ENCODE data around the gene KCNJ9.
"Not testable (repeated sequence)": the region's sequence is repeated elsewhere in the genome, so short reads cannot be mapped to it uniquely, and the experiment has no call there.

Gene KCNJ9

DNA sequence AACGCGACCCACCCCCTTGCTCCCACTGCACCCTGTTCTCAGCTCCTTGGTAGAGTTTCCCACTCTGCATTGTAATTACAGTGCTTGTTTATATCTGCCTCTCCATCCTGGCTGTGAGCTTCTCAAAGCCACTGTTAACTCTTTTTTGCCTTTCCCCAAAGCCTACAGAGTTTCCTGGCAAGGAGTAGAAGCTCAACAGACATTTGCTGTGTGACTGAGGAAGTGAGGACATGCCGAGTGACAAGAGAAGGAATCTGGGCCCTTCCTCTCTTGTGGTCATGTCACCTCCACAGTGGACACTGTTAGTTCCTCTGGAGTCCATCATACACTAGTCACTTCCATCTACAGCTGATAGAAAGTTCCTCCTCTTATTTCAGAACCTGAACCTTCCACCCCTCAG, 23.1 kb downstream of the KCNJ9 start:
- no peak for DNase-seq (ENCODE audit: low read depth)

DNA sequence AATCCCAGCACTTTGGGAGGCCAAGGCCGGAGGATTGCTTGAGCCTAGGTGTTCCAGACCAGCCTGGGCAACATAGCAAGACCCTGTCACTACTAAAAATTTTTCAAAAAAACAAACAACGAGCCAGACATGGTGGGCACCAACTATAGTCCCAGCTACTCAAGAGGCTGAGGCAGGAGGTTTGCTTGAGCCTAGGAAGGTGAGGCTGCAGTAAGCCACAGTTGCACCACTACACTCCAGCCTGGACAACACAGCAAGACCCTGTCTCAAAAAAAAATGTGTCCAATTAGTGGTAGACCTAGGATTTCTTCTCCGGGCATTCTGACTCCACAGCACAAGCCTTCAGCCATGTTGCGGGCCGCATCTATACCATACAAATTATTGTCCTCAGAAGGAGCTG, 23.8 kb downstream of the KCNJ9 start:
- DNase-seq (ENCODE audit: low read depth): no peak

DNA sequence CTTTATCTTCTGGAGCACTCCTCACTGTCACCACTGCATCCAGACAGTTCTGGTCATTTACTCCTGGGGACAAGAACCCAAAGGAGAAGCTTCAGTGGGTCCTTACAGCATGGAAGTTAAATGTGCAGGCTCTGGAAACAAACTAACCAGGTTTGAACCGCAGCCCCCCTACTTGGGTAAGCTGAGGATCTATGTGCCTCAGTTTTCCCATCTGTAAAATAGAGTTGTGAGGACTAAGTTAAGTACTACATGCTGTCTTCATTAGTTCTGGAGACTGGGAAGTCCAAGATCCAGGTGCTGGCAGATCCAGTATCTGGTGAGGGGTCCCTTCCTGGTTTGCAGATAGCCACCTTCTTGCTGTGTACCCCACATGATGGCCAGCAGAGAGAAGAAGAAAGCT, 26.2 kb downstream of the KCNJ9 start:
- DNase-seq (ENCODE audit: low read depth): no peak

DNA sequence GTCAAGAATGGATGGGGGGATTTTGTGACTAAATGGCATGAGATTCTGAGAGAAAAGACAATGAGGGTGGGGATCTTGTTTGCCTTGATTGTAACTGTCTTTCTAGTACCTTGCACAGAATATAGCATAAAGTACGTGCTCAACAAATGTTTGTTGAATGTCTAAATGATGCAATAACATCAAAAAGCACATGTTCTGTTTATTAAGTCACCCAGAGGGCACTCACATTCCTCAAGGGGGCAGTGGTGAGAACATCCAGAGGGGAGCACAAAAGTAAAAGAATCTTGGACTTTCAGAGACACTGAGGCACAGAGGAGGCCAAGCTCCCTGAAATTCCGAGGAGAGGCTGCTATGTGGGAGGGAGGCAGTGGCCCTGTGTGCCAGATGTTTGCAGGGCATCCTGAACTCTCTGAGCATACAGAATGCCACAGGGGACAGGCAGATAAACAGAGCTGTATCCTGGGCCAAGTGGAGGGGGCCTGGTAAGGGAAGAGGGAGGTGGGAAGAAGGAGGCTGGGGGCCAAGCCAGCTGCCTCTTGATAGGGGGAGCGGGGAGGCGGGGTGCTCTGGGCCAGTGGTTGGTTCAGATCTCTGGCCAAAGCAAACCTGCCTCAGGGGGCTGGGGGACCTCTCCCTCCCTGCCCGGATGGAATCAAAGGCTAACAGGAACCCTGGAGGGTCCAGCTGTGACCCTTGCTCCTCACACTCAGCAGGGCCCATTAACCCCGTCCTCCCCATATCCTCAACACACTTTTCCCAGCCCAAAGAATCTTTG, 27.7 kb downstream of the KCNJ9 start:
- DNase-seq (ENCODE audit: low read depth): no peak

DNA sequence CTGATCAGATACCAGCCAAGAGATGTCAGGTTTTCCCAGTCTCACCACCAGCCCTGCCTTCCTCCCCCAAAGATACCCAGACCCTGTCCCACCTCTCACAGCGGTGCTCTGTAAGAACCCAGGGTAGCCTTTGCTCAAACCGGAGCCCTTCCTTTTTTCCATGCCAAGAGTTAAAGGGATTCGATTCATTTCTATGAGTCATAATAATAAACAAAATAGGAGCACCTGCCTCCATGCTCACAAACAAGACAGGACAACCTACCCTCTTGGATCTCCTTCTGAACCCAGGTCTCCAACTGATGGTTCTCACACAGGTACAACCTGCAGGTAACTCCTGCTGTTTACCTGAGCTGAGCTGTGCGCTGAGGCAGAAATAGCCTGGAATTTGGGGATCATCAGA, 28.3 kb downstream of the KCNJ9 start:
- DNase-seq (ENCODE audit: low read depth): no peak

DNA sequence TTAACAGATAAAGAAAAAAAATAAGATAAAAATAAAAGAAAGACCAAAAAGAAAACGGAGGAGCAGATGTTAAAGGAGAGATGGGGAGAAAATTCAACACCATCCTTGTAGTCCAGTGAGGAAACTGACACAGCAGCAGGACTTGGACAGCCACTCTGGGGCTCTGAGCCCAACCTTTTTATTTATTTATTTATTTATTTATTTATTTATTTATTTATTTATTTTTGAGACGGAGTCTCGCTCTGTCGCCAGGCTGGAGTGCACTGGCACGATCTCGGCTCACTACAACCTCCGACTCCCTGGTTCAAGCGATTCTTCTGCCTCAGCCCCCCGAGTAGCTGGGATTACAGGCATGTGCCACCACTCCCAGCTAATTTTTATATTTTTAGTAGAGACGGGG, 30.1 kb downstream of the KCNJ9 start:
- not testable (repeated sequence) for DNase-seq (ENCODE audit: low read depth)

DNA sequence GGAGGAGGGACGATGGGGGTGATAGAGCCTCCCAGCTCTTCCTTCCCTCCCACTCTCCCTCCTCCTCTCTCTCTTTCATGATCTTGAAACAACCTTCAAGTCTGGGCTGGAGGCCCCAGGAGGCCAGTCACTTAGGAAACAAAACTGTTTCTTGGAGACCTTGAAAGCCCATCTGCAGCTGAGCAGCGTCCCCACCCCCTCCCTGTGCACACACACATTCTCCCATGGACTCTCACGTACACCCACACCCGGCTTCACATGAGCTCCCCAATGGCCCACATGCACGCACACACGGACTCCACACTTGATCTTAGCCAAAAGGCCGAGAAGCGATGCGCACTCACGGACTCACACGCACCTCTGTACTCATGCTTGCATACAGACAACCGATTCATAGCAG, 31.0 kb downstream of the KCNJ9 start:
- no peak for DNase-seq (ENCODE audit: low read depth)

DNA sequence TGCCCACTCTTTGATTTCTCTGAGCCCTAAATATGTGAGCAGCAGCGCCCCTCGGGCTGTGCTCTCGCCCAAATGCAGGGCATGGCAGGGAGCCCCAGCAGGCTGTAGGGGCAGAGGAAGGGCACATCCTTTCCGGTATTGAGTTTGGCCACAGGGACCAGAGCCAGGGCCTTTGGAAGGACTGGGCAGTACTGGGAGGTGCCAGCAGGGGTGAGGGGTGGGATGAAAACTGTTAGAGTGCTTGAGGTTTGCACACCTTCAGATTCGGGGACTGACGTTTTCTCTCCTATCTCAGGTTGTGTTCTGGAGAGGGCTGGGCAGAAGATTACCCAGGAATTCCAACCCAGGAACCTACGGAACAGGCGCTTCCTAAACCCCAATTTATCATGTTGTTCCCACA, 32.1 kb downstream of the KCNJ9 start:
- no peak for DNase-seq (ENCODE audit: low read depth)

DNA sequence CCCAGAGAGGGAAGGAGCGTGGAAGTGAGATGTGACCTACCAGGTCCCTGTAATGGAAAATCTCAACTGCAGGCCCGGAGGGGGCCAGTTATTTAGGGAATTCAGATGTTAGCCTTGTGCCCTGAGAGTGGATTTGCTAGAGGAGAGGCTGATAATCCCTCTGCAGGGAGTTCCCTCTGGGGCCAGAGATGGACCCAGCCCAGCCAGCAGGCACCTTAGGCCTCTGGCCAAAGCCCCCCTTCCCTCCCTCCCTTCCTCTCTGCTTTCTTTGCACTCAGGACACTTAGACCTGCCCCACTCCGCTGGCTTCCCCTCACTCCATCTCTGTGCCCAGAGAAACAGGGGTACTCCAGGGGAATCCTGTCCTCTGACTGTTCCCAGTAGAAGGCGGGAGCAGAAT, 32.7 kb downstream of the KCNJ9 start:
- no peak for DNase-seq (ENCODE audit: low read depth)

DNA sequence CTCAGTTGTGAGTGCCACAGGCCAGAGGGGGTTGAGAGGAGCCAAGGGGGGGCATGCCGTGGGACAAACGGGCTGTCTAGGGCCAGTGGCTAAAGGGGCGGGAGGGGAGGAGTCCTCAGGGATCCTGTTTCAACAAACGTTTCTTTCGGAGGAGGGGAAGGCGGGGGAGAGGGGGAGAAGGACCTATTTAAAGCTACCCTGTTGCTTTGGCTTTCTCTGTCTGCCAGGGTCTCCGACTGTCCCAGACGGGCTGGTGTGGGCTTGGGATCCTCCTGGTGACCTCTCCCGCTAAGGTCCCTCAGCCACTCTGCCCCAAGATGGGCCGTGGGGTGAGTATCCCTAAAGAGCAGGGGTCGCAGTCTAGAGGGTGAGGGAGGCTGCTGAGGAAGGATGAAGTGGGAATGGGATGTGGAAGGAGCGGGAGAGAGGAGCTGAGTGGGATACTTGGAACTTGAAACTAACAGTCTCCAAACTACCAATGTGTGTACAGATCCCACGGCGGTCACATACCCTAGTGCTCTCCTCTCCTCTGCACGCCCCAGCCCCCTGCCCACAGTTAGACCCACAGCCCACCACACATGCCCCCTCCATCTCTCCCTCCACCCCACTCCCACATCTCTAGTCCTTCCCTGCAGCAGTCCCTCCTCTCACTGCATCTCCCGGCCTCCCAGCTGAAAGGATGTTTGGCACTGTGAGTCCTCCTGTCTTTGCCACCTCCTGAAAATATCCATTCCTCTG, 34.4 kb downstream of the KCNJ9 start, which contains the start of gene ATP1A2:
TSS of gene ATP1A2 (plus strand) at position 215 of the 738 bp plus-strand sequence. CDS start at position 318, 103 bp downstream.
- no peak for DNase-seq (ENCODE audit: low read depth)

DNA sequence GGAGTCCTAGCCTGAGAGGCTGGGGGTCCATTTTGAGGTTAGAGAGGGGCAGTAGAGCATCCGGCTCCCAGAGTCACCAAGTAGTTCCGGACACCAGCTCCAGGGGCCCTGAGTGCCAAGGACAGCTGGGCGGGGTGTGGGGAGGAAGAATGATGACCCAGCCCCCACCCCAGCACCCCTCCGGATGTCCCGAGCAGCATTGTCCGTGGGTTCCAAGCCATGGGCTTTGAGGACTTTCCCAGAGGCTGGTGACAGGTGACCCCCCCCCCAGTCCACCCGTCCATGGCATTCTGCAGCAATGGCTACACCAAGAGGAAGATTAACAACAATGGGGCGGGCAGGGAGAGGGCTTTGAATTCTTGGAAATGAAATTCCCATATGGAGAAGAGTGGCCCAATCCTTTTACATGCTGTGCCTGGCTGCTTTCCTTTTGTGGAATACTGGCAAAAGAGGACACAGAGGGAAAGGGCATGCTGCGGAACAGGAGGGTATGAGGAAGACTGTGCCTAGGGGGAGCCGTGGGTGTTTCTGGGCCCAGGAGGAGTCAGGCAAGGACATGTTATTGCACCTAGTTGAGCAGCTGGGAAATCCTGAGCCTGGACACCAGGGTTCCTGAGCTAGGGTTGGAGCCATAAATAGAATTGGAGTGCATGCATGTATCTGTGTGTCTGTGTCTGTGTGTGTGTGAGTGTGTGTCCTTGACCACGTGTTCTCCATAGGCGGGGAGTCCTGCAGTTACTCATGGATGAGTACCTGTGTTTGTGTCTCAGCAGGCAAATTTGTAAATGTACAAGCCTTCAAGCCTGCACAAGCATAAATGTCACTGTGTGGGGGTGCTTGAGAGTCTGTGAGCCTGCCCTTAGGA, 35.2 kb downstream of the KCNJ9 start:
- no peak for DNase-seq (ENCODE audit: low read depth)

DNA sequence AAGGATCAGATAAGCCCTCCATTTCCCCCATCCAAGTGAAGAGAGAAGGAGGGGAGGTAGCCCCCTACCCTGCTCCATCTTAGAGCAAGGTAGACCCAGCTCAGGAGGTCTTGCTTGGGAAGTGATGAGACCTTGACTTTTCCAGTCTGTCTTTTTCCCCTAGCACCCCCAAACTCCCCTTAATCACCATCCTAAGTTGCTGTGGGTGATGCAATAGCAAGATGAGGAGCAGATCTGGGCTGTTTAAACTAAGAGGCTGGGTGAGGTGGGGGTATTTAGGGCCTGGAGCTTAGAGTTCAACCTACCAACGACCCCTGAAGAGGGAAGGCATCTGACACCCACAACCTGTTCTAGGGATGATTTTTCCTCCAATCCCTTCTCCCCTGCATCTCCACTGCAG, 36.0 kb downstream of the KCNJ9 start:
- DNase-seq (ENCODE audit: low read depth): no peak

DNA sequence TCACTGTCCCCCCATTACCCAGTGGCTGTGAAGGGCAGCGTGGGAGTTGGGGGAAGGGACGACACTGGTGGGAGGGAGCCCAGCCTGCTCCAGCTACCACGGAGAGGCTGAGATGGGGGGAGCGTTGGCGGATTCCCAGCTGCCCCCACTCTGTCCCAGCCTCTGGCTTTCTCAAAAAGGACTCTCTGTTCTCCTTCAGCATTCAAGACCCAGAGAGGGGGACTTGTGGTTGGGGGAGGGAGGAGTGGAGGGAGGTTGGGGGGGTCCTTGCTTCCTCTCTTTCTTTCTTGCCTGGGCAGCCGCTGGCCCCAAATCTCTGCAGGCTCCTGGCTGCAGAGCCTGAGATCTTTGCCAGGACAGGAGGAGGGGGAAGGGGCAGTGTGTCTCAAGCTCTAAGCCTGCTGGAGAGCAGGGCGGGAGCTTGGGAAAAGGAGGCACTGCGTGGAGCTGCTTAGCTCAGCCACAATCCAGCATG, 36.4 kb downstream of the KCNJ9 start:
- no peak for DNase-seq (ENCODE audit: low read depth)

DNA sequence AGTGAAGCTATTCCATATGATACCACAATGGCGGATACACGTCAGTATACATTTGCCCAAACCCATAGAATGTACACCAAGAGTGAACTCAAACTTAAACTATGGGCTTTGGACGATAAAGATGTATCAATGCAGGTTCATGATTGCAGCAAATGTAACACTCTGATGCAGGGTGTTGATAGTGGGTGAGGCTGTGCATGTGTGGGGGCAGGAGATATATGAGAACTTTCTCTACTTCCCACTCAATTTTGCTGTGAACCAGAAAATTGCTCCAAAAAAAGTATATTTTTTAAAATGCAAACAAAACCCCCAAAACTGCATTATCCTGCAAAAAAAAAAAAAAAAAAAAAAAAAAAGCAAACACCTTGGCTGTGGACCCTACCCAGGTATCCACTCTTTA, 37.6 kb downstream of the KCNJ9 start:
- no peak for DNase-seq (ENCODE audit: low read depth)

DNA sequence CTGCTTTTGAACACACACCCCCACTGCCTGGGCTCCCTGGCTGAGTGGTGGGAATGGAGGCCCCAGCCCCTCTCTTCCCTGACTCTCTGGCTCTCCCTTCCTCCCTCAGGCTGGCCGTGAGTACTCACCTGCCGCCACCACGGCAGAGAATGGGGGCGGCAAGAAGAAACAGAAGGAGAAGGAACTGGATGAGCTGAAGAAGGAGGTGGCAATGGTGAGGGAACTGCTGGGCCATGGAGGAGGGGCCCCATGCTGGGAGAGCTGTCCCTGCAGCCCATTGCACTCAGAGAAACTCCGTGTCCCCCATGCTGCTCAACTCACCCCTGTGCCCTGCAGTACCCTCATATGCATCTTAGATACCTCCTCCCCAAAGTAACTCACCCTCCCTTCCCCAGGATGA, 39.5 kb downstream of the KCNJ9 start:
- no peak for DNase-seq (ENCODE audit: low read depth)

DNA sequence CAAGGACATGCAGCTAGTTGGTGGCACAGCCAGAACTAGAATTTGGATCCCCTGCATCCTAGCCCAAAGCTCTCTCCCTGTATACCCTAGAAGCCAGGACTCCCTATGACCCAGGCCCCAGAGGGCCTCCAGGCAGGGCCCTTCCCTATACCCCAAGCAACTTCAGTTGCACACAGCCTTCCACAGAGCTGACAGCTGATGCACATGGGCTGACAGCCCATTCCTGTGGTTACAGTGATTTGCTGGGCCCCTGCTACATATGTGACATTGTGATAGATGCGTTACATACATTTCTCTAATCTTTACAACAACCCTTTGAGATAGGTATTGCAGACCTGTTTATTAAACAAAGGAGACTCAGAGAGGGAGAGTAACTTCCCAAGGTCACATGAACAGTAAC, 40.0 kb downstream of the KCNJ9 start:
- DNase-seq (ENCODE audit: low read depth): no peak

DNA sequence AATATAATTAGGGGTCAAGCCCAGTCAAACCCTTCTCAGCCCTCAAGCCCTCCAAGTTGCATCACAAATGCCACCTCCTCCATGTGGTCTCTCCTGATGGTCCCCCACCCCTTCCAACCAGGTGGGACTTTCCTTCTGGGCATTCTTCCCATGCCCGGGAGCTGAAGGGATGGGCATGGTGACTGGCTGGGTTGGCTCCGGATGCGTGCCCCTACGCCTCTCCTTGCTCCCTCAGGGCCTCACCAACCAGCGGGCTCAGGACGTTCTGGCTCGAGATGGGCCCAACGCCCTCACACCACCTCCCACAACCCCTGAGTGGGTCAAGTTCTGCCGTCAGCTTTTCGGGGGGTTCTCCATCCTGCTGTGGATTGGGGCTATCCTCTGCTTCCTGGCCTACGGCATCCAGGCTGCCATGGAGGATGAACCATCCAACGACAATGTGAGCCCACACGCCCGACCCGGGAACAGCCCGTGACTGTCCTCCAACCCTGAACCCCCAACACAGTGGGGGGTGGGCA, 41.7 kb downstream of the KCNJ9 start:
- DNase-seq (ENCODE audit: low read depth): no peak

DNA sequence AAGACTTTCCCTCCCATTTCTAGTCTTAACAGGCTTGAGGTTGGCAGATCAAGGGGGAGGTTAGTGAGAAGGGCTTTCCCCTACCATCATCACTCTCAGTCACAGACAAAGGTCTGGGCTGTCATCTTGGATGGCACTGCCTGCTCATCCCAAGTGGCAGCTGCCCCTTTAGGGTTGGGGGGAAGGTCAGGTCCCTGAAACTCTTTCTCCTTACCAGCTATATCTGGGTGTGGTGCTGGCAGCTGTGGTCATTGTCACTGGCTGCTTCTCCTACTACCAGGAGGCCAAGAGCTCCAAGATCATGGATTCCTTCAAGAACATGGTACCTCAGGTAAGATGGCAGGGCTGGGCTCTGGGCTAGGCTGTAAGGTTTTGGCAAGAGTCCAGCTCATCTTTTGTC, 42.4 kb downstream of the KCNJ9 start:
- no peak for DNase-seq (ENCODE audit: low read depth)

DNA sequence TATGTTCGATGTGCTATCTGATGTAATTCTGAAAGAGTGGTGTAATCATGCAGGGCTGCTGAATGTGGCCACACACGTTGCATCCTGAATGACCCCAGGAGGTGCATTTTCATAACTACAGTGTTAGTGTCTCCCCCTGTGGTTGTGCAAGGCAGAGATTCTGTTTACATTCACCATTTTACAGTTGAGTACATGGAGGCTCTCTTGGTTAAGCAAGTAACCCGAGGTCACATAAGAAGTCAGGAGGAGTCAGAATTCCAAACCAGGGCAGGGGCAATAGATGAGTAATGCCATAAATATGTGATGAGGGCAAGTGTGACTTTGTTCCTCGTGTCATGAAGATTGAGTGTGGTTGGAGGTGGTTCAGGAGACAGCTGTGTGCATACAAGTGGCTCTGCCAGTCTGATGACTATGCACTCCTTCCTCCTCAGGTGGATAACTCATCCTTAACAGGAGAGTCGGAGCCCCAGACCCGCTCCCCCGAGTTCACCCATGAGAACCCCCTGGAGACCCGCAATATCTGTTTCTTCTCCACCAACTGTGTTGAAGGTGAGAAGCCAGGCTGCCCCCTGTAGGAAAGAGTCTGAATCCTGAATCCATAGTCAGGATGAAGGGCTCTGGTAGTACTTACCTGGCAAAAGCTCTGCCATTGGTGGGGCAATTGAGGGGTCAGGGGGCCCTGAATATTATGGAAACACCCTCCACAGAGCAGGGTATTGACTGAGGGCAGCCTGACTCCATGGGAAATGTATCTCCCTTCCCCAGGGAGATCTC, 43.6 kb downstream of the KCNJ9 start:
- no peak for DNase-seq (ENCODE audit: low read depth)

DNA sequence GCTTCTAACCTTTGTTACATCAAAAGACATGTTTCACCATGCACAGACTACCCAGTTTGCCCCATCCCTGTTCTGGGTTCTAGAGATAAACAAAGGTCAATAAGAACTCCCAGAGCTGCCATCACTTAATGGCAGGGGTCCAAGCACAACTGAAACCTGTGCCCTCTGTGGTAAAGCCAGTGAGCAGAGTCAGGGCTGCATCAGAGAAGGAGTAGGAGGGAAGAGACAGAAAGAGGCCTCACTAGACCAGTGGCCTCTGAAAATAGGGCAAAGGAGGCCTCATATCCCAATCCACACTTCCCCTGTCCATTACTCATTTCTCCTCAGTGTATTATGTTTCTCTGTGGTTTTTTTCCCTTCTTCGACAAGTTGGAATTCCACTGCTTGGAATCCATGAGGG, 44.4 kb downstream of the KCNJ9 start:
- DNase-seq (ENCODE audit: low read depth): no peak

DNA sequence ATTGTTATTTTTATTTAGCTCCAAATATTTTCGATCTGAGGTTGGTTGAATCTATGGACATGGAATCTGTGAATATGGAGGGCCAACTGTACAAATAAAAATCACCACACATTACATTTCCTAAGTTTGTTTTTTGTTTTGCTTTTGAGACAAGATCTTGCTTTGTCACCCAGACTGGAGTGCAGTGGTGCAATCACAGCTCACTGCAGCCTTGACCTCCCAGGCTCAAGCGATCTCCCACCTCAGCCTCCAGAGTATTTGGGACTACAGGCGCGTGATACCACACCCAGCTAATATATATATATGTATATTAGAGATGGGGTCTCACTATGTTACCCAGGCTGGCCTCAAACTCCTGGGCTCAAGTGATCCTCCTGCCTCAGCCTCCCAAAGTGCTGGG, 45.0 kb downstream of the KCNJ9 start:
- DNase-seq (ENCODE audit: low read depth): not testable (repeated sequence)

DNA sequence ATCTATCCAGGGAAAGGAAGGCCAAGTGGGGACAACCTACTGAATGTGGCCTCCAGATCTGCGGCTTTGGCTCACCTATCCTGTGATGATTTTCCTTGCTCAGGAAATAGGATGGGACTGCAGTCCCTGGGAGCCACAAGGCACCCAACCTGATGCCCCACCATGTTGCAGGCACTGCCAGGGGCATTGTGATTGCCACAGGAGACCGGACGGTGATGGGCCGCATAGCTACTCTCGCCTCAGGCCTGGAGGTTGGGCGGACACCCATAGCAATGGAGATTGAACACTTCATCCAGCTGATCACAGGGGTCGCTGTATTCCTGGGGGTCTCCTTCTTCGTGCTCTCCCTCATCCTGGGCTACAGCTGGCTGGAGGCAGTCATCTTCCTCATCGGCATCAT, 46.0 kb downstream of the KCNJ9 start:
- DNase-seq (ENCODE audit: low read depth): no peak

All from CMK (cell line).